ENCODE data around the gene KRTAP4-5. TPM values are rescaled to one million over a fixed set of nuclear protein-coding genes. Genes with fewer than 3 reads are reported as not detected.
"Not testable (repeated sequence)": the region's sequence is repeated elsewhere in the genome, so short reads cannot be mapped to it uniquely, and the experiment has no call there.

Gene KRTAP4-5
- total RNA-seq, 1 donor from 2014 or later, result not detected

DNA sequence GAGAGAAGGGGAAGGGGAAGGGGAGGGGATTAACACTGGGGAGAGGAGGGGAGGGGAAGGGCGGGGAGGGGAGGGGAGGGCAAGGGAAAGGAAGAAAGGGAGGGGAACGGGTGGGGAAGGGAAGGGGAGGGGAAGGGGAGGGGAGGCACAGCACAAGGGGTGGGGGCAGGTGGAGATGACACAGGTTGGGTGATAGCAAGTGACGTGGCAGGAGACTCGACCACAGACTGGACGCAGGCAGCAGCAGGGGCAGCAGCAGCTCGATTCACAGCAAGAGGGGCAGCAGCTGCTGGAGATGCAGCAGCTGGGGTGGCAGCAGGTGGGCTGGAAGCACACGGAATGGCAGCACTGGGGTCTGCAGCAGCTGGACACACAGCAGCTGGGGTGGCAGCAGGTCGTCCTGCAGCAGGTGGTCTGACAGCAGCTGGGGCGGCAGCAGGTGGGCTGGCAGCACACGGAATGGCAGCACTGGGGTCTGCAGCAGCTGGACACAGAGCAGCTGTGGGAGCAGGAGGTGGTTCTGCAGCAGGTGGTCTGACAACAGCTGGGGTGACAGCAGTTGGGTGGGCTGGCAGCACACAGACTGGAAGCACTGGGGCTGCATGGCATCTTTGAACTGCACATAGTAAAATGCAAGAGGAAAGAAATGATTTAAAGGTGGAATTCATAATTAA lies 47.9 kb downstream of the KRTAP4-5 start, which contains the start of gene KRTAP4-16:
KRTAP4-16 (minus strand) TSS at position 624 of the 674 bp plus-strand sequence; CDS start at position 624, 0 bp downstream.
- Mint-ChIP-seq H3K4me3 (ENCODE audit: unreplicated experiment) (no peak within 1 kb of the TSS), H3K4me1 (ENCODE audit: unreplicated experiment) (peaks cover 57% of the 10 kb centered on the region), H3K27ac (ENCODE audit: unreplicated experiment) (no peak within 1 kb of the TSS), H3K9me3 (ENCODE audit: unreplicated experiment) (no peaks in the 10 kb centered on the region), H3K27me3 (ENCODE audit: unreplicated experiment) (no peaks in the 10 kb centered on the region), H3K36me3 (ENCODE audit: unreplicated experiment) (no peaks in the 10 kb centered on the region)
- DNase-seq (ENCODE audit: extremely low spot score, unreplicated experiment), result no peak
- TF ChIP-seq, protein P1, sequence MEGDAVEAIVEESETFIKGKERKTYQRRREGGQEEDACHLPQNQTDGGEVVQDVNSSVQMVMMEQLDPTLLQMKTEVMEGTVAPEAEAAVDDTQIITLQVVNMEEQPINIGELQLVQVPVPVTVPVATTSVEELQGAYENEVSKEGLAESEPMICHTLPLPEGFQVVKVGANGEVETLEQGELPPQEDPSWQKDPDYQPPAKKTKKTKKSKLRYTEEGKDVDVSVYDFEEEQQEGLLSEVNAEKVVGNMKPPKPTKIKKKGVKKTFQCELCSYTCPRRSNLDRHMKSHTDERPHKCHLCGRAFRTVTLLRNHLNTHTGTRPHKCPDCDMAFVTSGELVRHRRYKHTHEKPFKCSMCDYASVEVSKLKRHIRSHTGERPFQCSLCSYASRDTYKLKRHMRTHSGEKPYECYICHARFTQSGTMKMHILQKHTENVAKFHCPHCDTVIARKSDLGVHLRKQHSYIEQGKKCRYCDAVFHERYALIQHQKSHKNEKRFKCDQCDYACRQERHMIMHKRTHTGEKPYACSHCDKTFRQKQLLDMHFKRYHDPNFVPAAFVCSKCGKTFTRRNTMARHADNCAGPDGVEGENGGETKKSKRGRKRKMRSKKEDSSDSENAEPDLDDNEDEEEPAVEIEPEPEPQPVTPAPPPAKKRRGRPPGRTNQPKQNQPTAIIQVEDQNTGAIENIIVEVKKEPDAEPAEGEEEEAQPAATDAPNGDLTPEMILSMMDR (IDR thresholded peaks at IDR 0.05), result no peak

DNA sequence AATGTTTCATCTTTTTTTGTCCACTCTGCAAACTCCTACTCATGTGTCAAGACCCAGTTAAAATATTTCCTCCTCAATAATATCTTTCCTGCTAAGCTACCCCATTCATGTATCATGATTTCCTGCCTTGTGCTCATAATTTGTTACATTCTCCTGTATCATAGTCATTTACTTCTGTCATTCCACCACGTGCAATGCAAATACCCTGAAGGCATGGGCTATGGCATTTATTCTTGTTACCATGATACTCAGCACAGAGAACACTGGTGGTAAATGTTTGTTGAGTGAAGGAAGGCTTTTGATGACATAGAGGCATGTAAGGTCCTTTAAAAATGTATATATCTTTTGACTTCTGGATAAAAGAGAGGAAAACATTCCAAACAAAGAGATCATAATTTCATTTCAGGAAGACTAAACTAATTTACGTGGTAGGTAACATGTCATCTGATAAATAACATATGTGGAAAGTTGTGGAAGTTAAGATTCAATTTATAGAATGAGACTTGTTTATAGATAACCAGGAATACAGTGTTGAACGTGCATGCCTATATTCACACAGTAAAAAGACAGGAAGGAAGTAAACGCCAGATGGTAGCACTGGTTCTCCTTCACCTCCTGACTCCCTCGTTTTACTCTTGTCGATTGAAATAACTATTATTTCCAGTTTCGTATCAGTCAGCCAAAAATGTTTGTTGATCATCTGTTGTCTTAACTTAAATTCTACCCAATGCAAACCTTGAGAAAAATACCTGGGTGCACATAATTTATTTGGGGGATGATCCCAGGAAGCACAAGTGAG lies 49.7 kb downstream of the KRTAP4-5 start:
- H3K4me3 Mint-ChIP-seq (ENCODE audit: unreplicated experiment); H3K36me3 Mint-ChIP-seq (ENCODE audit: unreplicated experiment); H3K9me3 Mint-ChIP-seq (ENCODE audit: unreplicated experiment); DNase-seq (ENCODE audit: extremely low spot score, unreplicated experiment); H3K27me3 Mint-ChIP-seq (ENCODE audit: unreplicated experiment): not testable (repeated sequence)
- H3K4me1 Mint-ChIP-seq (ENCODE audit: unreplicated experiment), result peaks cover 53% of the 10 kb centered on the region
- H3K27ac Mint-ChIP-seq (ENCODE audit: unreplicated experiment), result peak overlapping the region; percentile 79

Other genes with a start within 250 kb of the KRTAP4-5 start
- gene KRT23, start 212.2 kb downstream of the KRTAP4-5 start, total RNA-seq, result not detected in 2 replicates
- gene KRT39, start 182.9 kb downstream of the KRTAP4-5 start, total RNA-seq, result not detected in 2 replicates
- not detected in 2 replicates for gene KRT40, start 165.5 kb downstream of the KRTAP4-5 start, total RNA-seq
- gene KRTAP3-3, start 155.7 kb downstream of the KRTAP4-5 start, total RNA-seq, result not detected in 2 replicates
- not detected in 2 replicates for gene KRTAP3-2, start 149.9 kb downstream of the KRTAP4-5 start, total RNA-seq
- gene KRTAP3-1, start 140.7 kb downstream of the KRTAP4-5 start, total RNA-seq, result not detected in 2 replicates
- not detected in 2 replicates for gene KRTAP1-5, start 122.6 kb downstream of the KRTAP4-5 start, total RNA-seq
- not detected in 2 replicates for gene KRTAP1-4, start 119.6 kb downstream of the KRTAP4-5 start, total RNA-seq
- not detected in 2 replicates for gene KRTAP1-3, start 115.0 kb downstream of the KRTAP4-5 start, total RNA-seq
- gene KRTAP1-1, start 108.4 kb downstream of the KRTAP4-5 start, total RNA-seq, result not detected in 2 replicates
- not detected in 2 replicates for gene KRTAP2-1, start 102.5 kb downstream of the KRTAP4-5 start, total RNA-seq
- gene KRTAP2-2, start 94.6 kb downstream of the KRTAP4-5 start, total RNA-seq, result not detected in 2 replicates
- gene KRTAP2-3, start 89.7 kb downstream of the KRTAP4-5 start, total RNA-seq, result not detected in 2 replicates
- not detected in 2 replicates for gene KRTAP2-4, start 83.9 kb downstream of the KRTAP4-5 start, total RNA-seq
- gene KRTAP4-7, start 65.7 kb downstream of the KRTAP4-5 start, total RNA-seq, result not detected in 2 replicates
- gene KRTAP4-8, start 51.7 kb downstream of the KRTAP4-5 start, total RNA-seq, result not detected in 2 replicates
- gene KRTAP4-16, start 47.6 kb downstream of the KRTAP4-5 start, total RNA-seq, result not detected in 2 replicates
- gene KRTAP4-9, start 44.4 kb downstream of the KRTAP4-5 start, total RNA-seq, result not detected in 2 replicates
- gene KRTAP4-11, start 31.5 kb downstream of the KRTAP4-5 start, total RNA-seq, result not detected in 2 replicates
- not detected in 2 replicates for gene KRTAP4-12, start 25.6 kb downstream of the KRTAP4-5 start, total RNA-seq
- not detected in 2 replicates for gene KRTAP4-6, start 9.3 kb downstream of the KRTAP4-5 start, total RNA-seq
- not detected in 2 replicates for gene KRTAP4-4, start 10.9 kb upstream of the KRTAP4-5 start, total RNA-seq
- not detected in 2 replicates for gene KRTAP4-3, start 18.4 kb upstream of the KRTAP4-5 start, total RNA-seq
- not detected in 2 replicates for gene KRTAP4-2, start 28.4 kb upstream of the KRTAP4-5 start, total RNA-seq
- not detected in 2 replicates for gene KRTAP4-1, start 35.1 kb upstream of the KRTAP4-5 start, total RNA-seq
- gene KRTAP9-1, start 40.1 kb upstream of the KRTAP4-5 start, total RNA-seq, result not detected in 2 replicates
- not detected in 2 replicates for gene KRTAP9-2, start 76.8 kb upstream of the KRTAP4-5 start, total RNA-seq
- not detected in 2 replicates for gene KRTAP9-3, start 82.6 kb upstream of the KRTAP4-5 start, total RNA-seq
- not detected in 2 replicates for gene KRTAP9-8, start 88.2 kb upstream of the KRTAP4-5 start, total RNA-seq
- gene KRTAP9-4, start 99.9 kb upstream of the KRTAP4-5 start, total RNA-seq, result not detected in 2 replicates
- gene KRTAP9-9, start 105.6 kb upstream of the KRTAP4-5 start, total RNA-seq, result not detected in 2 replicates
- gene KRTAP9-6, start 115.6 kb upstream of the KRTAP4-5 start, total RNA-seq, result not detected in 2 replicates
- gene KRTAP9-7, start 125.9 kb upstream of the KRTAP4-5 start, total RNA-seq, result not detected in 2 replicates
- not detected in 2 replicates for gene KRTAP29-1, start 153.0 kb upstream of the KRTAP4-5 start, total RNA-seq
- not detected in 2 replicates for gene KRTAP16-1, start 159.5 kb upstream of the KRTAP4-5 start, total RNA-seq
- not detected in 2 replicates for gene KRTAP17-1, start 165.9 kb upstream of the KRTAP4-5 start, total RNA-seq
- gene KRT33A, start 201.0 kb upstream of the KRTAP4-5 start, total RNA-seq, result not detected in 2 replicates
- gene KRT33B, start 220.0 kb upstream of the KRTAP4-5 start, total RNA-seq, result not detected in 2 replicates
- not detected in 2 replicates for gene KRT34, start 232.5 kb upstream of the KRTAP4-5 start, total RNA-seq
- gene KRT31, start 247.8 kb upstream of the KRTAP4-5 start, total RNA-seq, result not detected in 2 replicates

Measured in osteocyte (in vitro differentiated cells).